Cardiac muscle cell (in vitro differentiated cells and primary cell): ENCODE measurements around the gene CEP89. TPM values are rescaled to one million over a fixed set of nuclear protein-coding genes. Genes with fewer than 3 reads are reported as not detected.

ENCODE experiments used
- DNase-seq, 2 donors: peaks; one replicate each; pipeline versions ENCODE4 v3.0.0 to v3.0.0-alpha.2; 2010 to 2017; ENCODE audit warnings: low read depth in 1 of 2, low spot score in 1 of 2
- H3K27ac ChIP-seq: fragments of 200-600 bp; sonication (generic); 2 replicates; pipeline ENCODE4 v1.5.1; 2016
- H3K27me3 ChIP-seq: fragments of 200-600 bp; sonication (generic); 2 replicates; pipeline ENCODE4 v1.6.0; 2016; ENCODE audit warnings: control low read depth
- H3K36me3 ChIP-seq: fragments of 200-600 bp; sonication (generic); 2 replicates; pipeline ENCODE4 v1.5.1; 2016; ENCODE audit warnings: control low read depth
- H3K4me1 ChIP-seq: fragments of 200-600 bp; sonication (generic); 2 replicates; pipeline ENCODE4 v1.8.1; 2017; ENCODE audit warnings: low read depth, mild to moderate bottlenecking, mixed run types
- H3K4me3 ChIP-seq: fragments of 200-600 bp; sonication (generic); 2 replicates; pipeline ENCODE4 v1.5.1; 2016; ENCODE audit warnings: mild to moderate bottlenecking
- H3K9me3 ChIP-seq: fragments of 200-600 bp; sonication (generic); 2 replicates; pipeline ENCODE4 v1.5.1; 2017; ENCODE audit warnings: low read depth, mild to moderate bottlenecking, control low read depth
- polyA plus RNA-seq: library from polyadenylated mRNA; unstranded; fragments of >200 nt; fragmentation: Nextera tagmentation; extraction: Ambion mirVana; gene quantifications from 2 replicates; pipeline ENCODE4 v1.2.1, GENCODE V29; 2016
- total RNA-seq: library from RNA; depleted of rRNA; stranded (reverse); fragments of >200 nt; gene quantifications from 2 replicates; pipeline ENCODE4 v1.2.3, GENCODE V29; 2016
- TF ChIP-seq, protein P1 (sequence below): IDR thresholded peaks from 2 replicates; pipeline ENCODE4 v1.5.1; 2012; ENCODE audit warnings: low read depth, mild to moderate bottlenecking, low read length

Gene CEP89
- total and polyA plus RNA-seq, 2 experiments from 2014 or later, result 19.4 to 20.0 TPM

DNA sequence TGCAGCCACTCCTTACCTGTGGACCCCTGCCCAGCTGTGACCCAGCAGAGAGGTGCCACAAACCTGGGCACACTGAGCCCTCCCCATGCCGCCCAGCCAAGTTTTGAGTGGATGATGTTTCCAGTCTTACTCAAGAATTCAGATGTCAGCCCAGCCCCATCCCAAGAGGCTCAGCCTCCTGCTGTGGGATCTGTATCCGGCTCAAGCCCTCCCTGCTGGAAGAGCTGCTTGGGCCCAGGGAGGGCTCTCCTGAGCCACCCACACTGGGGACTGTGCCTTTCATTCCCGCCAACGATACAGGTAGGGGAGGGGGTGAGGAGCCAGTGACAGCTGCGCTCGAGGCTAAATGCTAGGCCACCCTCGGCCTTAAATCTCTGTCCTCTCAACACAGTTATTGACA lies 96.3 kb downstream of the CEP89 start:
- no peak overlapping the region for H3K27ac ChIP-seq

DNA sequence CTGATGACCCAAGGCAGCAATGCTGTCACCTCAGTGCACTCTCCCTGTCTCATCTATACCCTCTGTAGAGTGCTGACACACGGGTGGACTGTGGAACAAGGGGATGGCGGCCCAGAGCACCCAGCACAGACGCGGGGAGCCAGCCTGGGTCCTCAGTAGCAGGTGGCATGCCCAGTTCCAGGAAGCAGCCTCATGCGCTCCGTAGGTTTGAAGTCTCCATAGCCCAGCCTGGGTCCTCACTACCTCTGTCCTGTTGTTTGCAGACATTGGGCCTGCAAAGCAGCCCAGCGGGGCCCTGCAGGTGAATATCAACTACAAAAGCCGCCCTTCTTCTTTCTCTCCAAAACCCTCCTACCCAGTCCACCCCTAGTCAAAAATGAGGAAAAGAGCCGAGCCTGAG lies 97.2 kb downstream of the CEP89 start:
- H3K4me1 ChIP-seq, result no peaks in the 10 kb centered on the region
- no peaks in the 10 kb centered on the region for H3K9me3 ChIP-seq
- H3K27ac ChIP-seq, result no peak overlapping the region
- no peaks in the 10 kb centered on the region for H3K27me3 ChIP-seq
- H3K4me3 ChIP-seq, result no peak overlapping the region
- TF ChIP-seq, protein P1, sequence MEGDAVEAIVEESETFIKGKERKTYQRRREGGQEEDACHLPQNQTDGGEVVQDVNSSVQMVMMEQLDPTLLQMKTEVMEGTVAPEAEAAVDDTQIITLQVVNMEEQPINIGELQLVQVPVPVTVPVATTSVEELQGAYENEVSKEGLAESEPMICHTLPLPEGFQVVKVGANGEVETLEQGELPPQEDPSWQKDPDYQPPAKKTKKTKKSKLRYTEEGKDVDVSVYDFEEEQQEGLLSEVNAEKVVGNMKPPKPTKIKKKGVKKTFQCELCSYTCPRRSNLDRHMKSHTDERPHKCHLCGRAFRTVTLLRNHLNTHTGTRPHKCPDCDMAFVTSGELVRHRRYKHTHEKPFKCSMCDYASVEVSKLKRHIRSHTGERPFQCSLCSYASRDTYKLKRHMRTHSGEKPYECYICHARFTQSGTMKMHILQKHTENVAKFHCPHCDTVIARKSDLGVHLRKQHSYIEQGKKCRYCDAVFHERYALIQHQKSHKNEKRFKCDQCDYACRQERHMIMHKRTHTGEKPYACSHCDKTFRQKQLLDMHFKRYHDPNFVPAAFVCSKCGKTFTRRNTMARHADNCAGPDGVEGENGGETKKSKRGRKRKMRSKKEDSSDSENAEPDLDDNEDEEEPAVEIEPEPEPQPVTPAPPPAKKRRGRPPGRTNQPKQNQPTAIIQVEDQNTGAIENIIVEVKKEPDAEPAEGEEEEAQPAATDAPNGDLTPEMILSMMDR, result no peak
- H3K36me3 ChIP-seq, result no peaks in the 10 kb centered on the region
- DNase-seq, result no peak

More for the DNA sequence above, 96.3 kb downstream of the CEP89 start:
- H3K4me1 ChIP-seq, result no peaks in the 10 kb centered on the region
- no peak overlapping the region for H3K4me3 ChIP-seq
- TF ChIP-seq, protein P1, result no peak
- H3K27me3 ChIP-seq, result no peaks in the 10 kb centered on the region
- no peaks in the 10 kb centered on the region for H3K9me3 ChIP-seq
- DNase-seq, result no peak
- H3K36me3 ChIP-seq, result no peaks in the 10 kb centered on the region

DNA sequence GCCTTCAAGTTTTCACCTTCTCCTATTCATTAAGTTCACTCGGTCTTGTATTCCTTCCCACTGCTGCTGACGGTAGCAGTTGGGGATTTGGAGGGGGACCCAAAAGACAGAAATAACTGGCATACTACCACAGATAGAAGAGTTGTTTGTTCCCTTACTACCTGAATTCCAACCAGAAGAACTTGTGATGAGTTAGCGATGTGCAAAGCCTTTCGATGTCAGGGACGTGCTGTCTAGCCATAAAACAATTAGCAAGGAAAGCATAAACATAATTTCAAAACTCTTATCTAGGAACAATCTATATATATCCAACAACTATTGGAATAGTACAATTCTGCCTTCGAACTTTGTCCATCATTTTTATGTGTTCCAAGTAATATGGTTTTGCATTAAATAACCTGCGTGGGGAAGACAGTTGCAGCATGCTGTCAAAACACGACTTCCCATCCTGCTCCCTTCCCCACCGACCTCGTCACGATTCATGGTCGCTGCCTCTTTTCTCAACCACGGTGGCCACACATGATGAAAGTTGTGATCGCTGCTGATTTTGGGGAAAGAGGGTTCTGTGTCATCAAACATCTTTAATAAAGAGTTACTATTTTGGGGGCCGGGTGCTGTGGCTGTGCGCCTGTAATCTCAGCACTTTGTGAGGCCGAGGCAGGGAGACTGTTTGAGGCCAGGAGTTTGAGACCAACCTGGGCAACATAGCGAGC lies 98.4 kb downstream of the CEP89 start:
- H3K4me1 ChIP-seq, result no peaks in the 10 kb centered on the region
- TF ChIP-seq, protein P1, result no peak
- no peak overlapping the region for H3K27ac ChIP-seq
- H3K9me3 ChIP-seq, result no peaks in the 10 kb centered on the region
- no peak overlapping the region for H3K4me3 ChIP-seq
- H3K27me3 ChIP-seq, result no peaks in the 10 kb centered on the region
- DNase-seq, result no peak
- H3K36me3 ChIP-seq, result no peaks in the 10 kb centered on the region

GRCh38 chr19:32872391-32872790 lies 99.4 kb downstream of the CEP89 start:
- TF ChIP-seq, protein P1, result no peak
- H3K36me3 ChIP-seq, result no peaks in the 10 kb centered on the region
- no peak overlapping the region for H3K27ac ChIP-seq
- DNase-seq, result no peak
- no peak overlapping the region for H3K4me3 ChIP-seq
- H3K9me3 ChIP-seq, result no peaks in the 10 kb centered on the region
- H3K27me3 ChIP-seq, result no peaks in the 10 kb centered on the region
- no peaks in the 10 kb centered on the region for H3K4me1 ChIP-seq

DNA sequence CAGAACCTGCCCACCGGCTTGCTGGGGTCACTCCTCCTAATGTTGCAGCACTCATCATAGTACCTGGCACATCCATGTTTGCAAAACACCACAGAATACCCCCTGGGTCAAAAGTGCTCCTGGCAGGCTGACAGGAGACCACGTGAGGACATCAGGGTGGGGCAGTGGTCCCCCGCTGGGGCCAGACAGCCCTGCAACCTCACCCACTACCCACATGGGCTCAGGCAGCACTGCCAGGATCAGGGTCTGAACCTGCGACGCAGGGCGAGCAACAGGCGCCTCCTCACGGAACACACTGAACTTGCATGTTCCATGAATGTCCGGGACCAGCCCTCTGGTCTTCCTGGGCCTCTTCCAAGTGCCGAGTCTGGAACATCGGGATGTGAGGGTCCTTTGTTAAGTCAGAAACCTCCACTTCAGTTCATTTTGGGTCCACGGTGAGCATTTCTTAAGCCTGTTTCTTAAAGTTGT lies 100.7 kb downstream of the CEP89 start:
- Histone ChIP-seq H3K36me3 (no peaks in the 10 kb centered on the region), H3K27ac (no peak overlapping the region), H3K9me3 (no peaks in the 10 kb centered on the region), H3K27me3 (no peaks in the 10 kb centered on the region), H3K4me3 (no peak overlapping the region), H3K4me1 (no peaks in the 10 kb centered on the region)
- TF ChIP-seq, protein P1, result no peak
- no peak for DNase-seq
